Endothelial cell of umbilical vein (primary cell): ENCODE results near the gene RLF. TPM values are rescaled to one million over a fixed set of nuclear protein-coding genes. Genes with fewer than 3 reads are reported as not detected.
"Not testable (repeated sequence)": the region's sequence is repeated elsewhere in the genome, so short reads cannot be mapped to it uniquely, and the experiment has no call there.

Experiments
- BruUV-seq: library from RNA; stranded (reverse); fragments of 400-500 nt; replicated peaks from 2 replicates; lab custom pipeline; 2021; lab: Mats Ljungman, UMichigan
- CTCF ChIA-PET: fragments of 300-600, 350-600 bp; sonication (Branson Sonifier 250); formaldehyde crosslinking; loops from one replicate; lab custom pipeline; 2021; ENCODE audit warnings: antibody characterized with exemption, inconsistent platforms; lab: Charles Lee
- POLR2A ChIA-PET: fragments of 300-600, 350-600 bp; sonication (Branson Sonifier 250); formaldehyde crosslinking; loops from one replicate; lab custom pipeline; 2021; ENCODE audit warnings: antibody characterized with exemption, inconsistent platforms; lab: Charles Lee
- DNase-seq: peaks from one replicate; pipeline ENCODE4 v3.0.0-alpha.2; 2011; ENCODE audit warnings: low read depth, low spot score
- FAIRE-seq: peaks from 2 replicates; lab custom pipeline; 2011; peaks lifted over from hg19 to GRCh38; lab: Jason Lieb, UNC
- H2AFZ ChIP-seq: 2 replicates; pipeline ENCODE4 v1.6.0; 2012; ENCODE audit warnings: low read depth, low read length, control low read depth, inconsistent platforms
- H3K27ac ChIP-seq: 2 replicates; pipeline ENCODE4 v1.5.1; 2011; ENCODE audit warnings: low read depth, mild to moderate bottlenecking, control low read depth, low read length, moderate library complexity; ENCODE audit not compliant: insufficient read depth
- H3K27me3 ChIP-seq, 2 experiments: 2 replicates each; pipeline versions ENCODE4 v1.6.0 to v1.6.1; 2011; ENCODE audit warnings: low read length in 2 of 2, mixed read lengths in 1 of 2; ENCODE audit not compliant: control insufficient read depth in 2 of 2, insufficient read depth in 2 of 2
- H3K36me3 ChIP-seq, 2 experiments: 2 replicates in 1 of 2; 3 replicates in 1 of 2; pipeline ENCODE4 v1.5.1; 2011; ENCODE audit warnings: low read length in 2 of 2, mild to moderate bottlenecking in 1 of 2, moderate library complexity in 1 of 2; ENCODE audit not compliant: control insufficient read depth in 2 of 2, insufficient read depth in 2 of 2; ENCODE audit errors: extremely low read depth in 1 of 2
- H3K4me1 ChIP-seq: 3 replicates; pipeline ENCODE4 v1.5.1; 2011; ENCODE audit warnings: mild to moderate bottlenecking, low read length; ENCODE audit not compliant: control insufficient read depth, insufficient read depth; ENCODE audit errors: extremely low read depth
- H3K4me2 ChIP-seq: 2 replicates; pipeline ENCODE4 v1.6.1; 2011; ENCODE audit warnings: low read length, control low read depth, mixed read lengths; ENCODE audit not compliant: insufficient read depth
- H3K4me3 ChIP-seq, 3 experiments: fragments of 200-600 bp in 1 of 3; sonication (generic), shearing (Covaris generic) in 1 of 3; replicated peaks in 1 of 3; 2 replicates each; pipeline ENCODE4 v1.5.1; 2011 to 2016; ENCODE audit warnings: control low read depth in 3 of 3, low read length in 3 of 3, mild to moderate bottlenecking in 2 of 3, inconsistent platforms in 1 of 3, low read depth in 1 of 3, moderate library complexity in 1 of 3; ENCODE audit not compliant: insufficient read depth in 1 of 3
- H3K79me2 ChIP-seq: 2 replicates; pipeline ENCODE4 v1.6.0; 2012; ENCODE audit warnings: low read length, inconsistent platforms; ENCODE audit not compliant: control insufficient read depth, insufficient read depth
- H3K9ac ChIP-seq: replicated peaks from 2 replicates; pipeline ENCODE3; 2011; ENCODE audit warnings: low read length, control low read depth; ENCODE audit not compliant: insufficient read depth; ENCODE audit errors: extremely low read depth
- H3K9me1 ChIP-seq: replicated peaks from 3 replicates; pipeline ENCODE4 v1.6.0; 2011; ENCODE audit warnings: mild to moderate bottlenecking, low read length; ENCODE audit not compliant: control insufficient read depth, insufficient read depth; ENCODE audit errors: extremely low read depth
- H3K9me3 ChIP-seq: replicated peaks from 2 replicates; pipeline ENCODE4 v1.5.1; 2012; ENCODE audit warnings: low read length, inconsistent platforms; ENCODE audit not compliant: control insufficient read depth, insufficient read depth
- H4K20me1 ChIP-seq: replicated peaks from 2 replicates; pipeline ENCODE3; 2011; ENCODE audit warnings: mild to moderate bottlenecking, low read length; ENCODE audit not compliant: control insufficient read depth, insufficient read depth; ENCODE audit errors: extremely low read depth
- CTCF ChIP-seq, 2 donors: IDR thresholded peaks; 1 replicate in 1 of 2; 2 replicates in 1 of 2; pipeline ENCODE4 v1.5.1; 2011; ENCODE audit warnings: low read length in 2 of 2, mild to moderate bottlenecking in 2 of 2, moderate library complexity in 2 of 2, control low read depth in 1 of 2, inconsistent platforms in 1 of 2, low read depth in 1 of 2; ENCODE audit not compliant: insufficient read depth in 1 of 2; ENCODE audit errors: extremely low read depth in 1 of 2
- EZH2 ChIP-seq: IDR thresholded peaks from 2 replicates; pipeline ENCODE4 v1.6.1; 2012; ENCODE audit warnings: borderline replicate concordance, low read depth, mild to moderate bottlenecking, moderate library complexity, low read length, inconsistent platforms; ENCODE audit not compliant: severe bottlenecking
- GATA2 ChIP-seq: IDR thresholded peaks from 2 replicates; pipeline ENCODE4 v1.7.0; 2011; ENCODE audit warnings: low read depth, mild to moderate bottlenecking, moderate library complexity, mixed read lengths, low read length; ENCODE audit not compliant: insufficient read length, insufficient read depth
- JUN ChIP-seq: IDR thresholded peaks from 2 replicates; pipeline ENCODE4 v1.6.1; 2011; ENCODE audit warnings: borderline replicate concordance, low read depth; ENCODE audit not compliant: insufficient read length, insufficient read depth
- MAX ChIP-seq: IDR thresholded peaks from 2 replicates; pipeline ENCODE4 v1.6.1; 2011; ENCODE audit not compliant: insufficient read depth, insufficient read length
- MYC ChIP-seq: IDR thresholded peaks from one replicate; pipeline ENCODE4 v1.6.1; 2011; ENCODE audit warnings: mild to moderate bottlenecking, low read depth, low read length
- POLR2A ChIP-seq: IDR thresholded peaks from 2 replicates; pipeline ENCODE4 v1.6.1; 2012; ENCODE audit warnings: low read depth, mild to moderate bottlenecking, control low read depth, low read length
- dilution Hi-C: fragments of 300-500 bp; cut with MboI; formaldehyde crosslinking; loops from one replicate; pipeline ENCODE4 v1.15.0; 2019; ENCODE audit warnings: low sequenced_read_pairs; ENCODE audit not compliant: extremely low pct_ligation_motif_present
- intact Hi-C: fragments of 100-400 bp; cut with micrococcal nuclease; formaldehyde crosslinking; loops from one replicate; pipeline ENCODE4 v1.10.0; 2022
- polyA plus RNA-seq, 4 experiments: library from polyadenylated mRNA; depleted of rRNA in 3 of 4; stranded (reverse) in 3 of 4; unstranded in 1 of 4; fragments of >200 nt; gene quantifications; 2 replicates each; pipeline versions ENCODE4 v1.2.1 to v1.2.3, GENCODE V29; 2011 to 2012; ENCODE audit warnings: missing spikeins in 1 of 4
- total RNA-seq: library from RNA; stranded (reverse); gene quantifications from 2 replicates; pipeline ENCODE4 v1.2.3, GENCODE V29; 2021

The RLF gene
- total and polyA plus RNA-seq, 2 donors (not counting 3 experiments of a cell fraction or from before 2014, with no cell fraction given) = 2.7 to 9.4 TPM

- BruUV-seq = no TSS peak
- Histone ChIP-seq H3K9me3 (no peaks in the 10 kb centered on the region), H3K4me2 (no peak overlapping the region), H3K27me3 (no peaks in the 10 kb centered on the region), H3K79me2 (peaks cover 57% of the 10 kb centered on the region), H3K4me3 (no peak overlapping the region), H2AFZ (no peak overlapping the region), H3K4me1 (peaks cover 4% of the 10 kb centered on the region), H3K27ac (no peak overlapping the region), H3K9me1 (no peaks in the 10 kb centered on the region), H4K20me1 (peaks cover 18% of the 10 kb centered on the region), H3K9ac (no peak overlapping the region), H3K36me3 (peaks cover 0 to 2% of the 10 kb centered on the region in 2 experiments)
- TF ChIP-seq JUN (no peak), CTCF (IDR thresholded peaks at IDR 0.05; ENCODE audit: extremely low read depth in 1 of 2, insufficient read depth in 1 of 2, low read depth in 1 of 2, low read length in 2 of 2) (no peak), EZH2 (no peak), MYC (no peak), POLR2A (no peak), MAX (no peak), GATA2 (no peak)
- intact Hi-C loops = no loop called here
- DNase-seq (no peak), FAIRE-seq (no peak)
- POLR2A ChIA-PET = no interaction called here
- dilution Hi-C loops = no loop called here
- CTCF ChIA-PET = interaction anchor here (1.0 to 1.5 kb wide), 4 partner anchors 14 to 151 kb away, joined by 3 to 5 read pairs (median 4); no protein-coding TSS in a partner anchor
Observed at GRCh38 chr1:40187399-40187798, 26.2 kb downstream of the RLF start.

- H4K20me1 ChIP-seq, H3K9ac ChIP-seq, BruUV-seq, H3K9me3 ChIP-seq, H3K36me3 ChIP-seq, H3K9me1 ChIP-seq, H2AFZ ChIP-seq, CTCF ChIA-PET, intact Hi-C loops, H3K27ac ChIP-seq, POLR2A ChIA-PET, H3K79me2 ChIP-seq, FAIRE-seq, dilution Hi-C loops, H3K4me2 ChIP-seq, H3K4me1 ChIP-seq, H3K27me3 ChIP-seq, DNase-seq, H3K4me3 ChIP-seq: not testable (repeated sequence)
Observed at GRCh38 chr1:40194639-40195038, 33.5 kb downstream of the RLF start.
